ENCODE results near the gene GXYLT1. TPM values are rescaled to one million over a fixed set of nuclear protein-coding genes. Genes with fewer than 3 reads are reported as not detected.

Gene GXYLT1, protein sequence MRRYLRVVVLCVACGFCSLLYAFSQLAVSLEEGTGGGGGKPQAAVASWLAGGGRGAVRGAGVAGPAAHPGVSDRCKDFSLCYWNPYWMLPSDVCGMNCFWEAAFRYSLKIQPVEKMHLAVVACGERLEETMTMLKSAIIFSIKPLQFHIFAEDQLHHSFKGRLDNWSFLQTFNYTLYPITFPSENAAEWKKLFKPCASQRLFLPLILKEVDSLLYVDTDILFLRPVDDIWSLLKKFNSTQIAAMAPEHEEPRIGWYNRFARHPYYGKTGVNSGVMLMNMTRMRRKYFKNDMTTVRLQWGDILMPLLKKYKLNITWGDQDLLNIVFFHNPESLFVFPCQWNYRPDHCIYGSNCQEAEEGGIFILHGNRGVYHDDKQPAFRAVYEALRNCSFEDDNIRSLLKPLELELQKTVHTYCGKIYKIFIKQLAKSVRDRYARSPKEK
- 8.9 and 11.7 TPM in 2 replicates for total RNA-seq

DNA sequence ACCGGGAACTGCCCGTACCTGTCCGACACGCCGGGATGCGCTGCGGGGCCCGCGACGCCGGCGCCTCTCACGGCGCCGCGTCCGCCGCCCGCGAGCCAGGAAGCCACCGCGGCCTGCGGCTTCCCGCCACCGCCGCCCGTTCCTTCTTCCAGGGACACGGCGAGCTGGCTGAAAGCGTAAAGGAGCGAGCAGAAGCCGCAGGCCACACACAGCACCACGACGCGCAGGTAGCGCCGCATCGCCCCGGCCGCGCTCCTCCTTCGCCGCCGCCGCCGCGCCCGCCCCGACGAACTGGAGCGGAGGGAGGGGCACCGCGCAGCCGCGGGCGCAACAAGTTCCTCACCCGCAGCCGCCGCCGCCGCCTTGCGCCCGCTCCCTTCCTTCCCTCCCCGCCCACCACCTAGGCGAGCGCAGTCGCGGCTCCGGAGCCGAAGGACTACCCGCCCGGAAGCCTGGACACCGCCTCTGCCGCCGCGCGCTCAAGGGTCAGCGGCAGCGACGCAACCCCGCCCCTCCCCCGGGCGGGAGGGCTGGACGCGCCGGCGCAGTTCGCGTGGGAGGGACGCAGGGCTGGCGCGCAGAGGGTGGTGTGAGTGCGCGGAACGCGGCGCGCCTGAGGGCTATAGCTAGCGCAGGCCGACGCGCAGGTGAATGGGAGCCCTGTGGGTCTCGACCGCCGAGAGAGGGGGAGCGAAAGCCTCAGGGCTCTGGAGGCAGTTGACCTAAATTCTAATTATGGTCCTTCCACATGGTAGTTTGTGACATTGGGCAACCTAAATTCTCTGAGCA lies at the start of gene GXYLT1:
GXYLT1 (minus strand) TSS at position 467 of the 789 bp plus-strand sequence; CDS start at position 239, 228 bp downstream.

Other genes starting within 250 kb of the GXYLT1 start
- 12.4 and 62.2 TPM in 2 replicates for gene YAF2, start 93.4 kb upstream of the GXYLT1 start, total RNA-seq
- gene ZCRB1, start 181.2 kb upstream of the GXYLT1 start, total RNA-seq: 20.2 and 21.9 TPM in 2 replicates
- 52.8 and 55.2 TPM in 2 replicates for gene PPHLN1, start 181.3 kb upstream of the GXYLT1 start, total RNA-seq

All from tracheal epithelial cell (primary cell).